Fibroblast of mammary gland (primary cell): ENCODE results near the gene NR5A2.

ENCODE experiments used
- DNase-seq: peaks from one replicate; pipeline ENCODE4 v3.0.0-alpha.2; 2010; ENCODE audit warnings: low read depth
- H3K4me3 ChIP-seq: 2 replicates; pipeline ENCODE4 v1.5.1; 2011; ENCODE audit warnings: low read depth, mild to moderate bottlenecking, low read length, moderate library complexity; ENCODE audit not compliant: control insufficient read depth
- TF ChIP-seq, protein P1 (sequence below): conservative IDR thresholded peaks from 2 replicates; pipeline ENCODE4 v1.5.1; 2011; ENCODE audit warnings: low read depth, low read length, inconsistent platforms; ENCODE audit not compliant: control insufficient read depth, insufficient read depth

Gene NR5A2

DNA sequence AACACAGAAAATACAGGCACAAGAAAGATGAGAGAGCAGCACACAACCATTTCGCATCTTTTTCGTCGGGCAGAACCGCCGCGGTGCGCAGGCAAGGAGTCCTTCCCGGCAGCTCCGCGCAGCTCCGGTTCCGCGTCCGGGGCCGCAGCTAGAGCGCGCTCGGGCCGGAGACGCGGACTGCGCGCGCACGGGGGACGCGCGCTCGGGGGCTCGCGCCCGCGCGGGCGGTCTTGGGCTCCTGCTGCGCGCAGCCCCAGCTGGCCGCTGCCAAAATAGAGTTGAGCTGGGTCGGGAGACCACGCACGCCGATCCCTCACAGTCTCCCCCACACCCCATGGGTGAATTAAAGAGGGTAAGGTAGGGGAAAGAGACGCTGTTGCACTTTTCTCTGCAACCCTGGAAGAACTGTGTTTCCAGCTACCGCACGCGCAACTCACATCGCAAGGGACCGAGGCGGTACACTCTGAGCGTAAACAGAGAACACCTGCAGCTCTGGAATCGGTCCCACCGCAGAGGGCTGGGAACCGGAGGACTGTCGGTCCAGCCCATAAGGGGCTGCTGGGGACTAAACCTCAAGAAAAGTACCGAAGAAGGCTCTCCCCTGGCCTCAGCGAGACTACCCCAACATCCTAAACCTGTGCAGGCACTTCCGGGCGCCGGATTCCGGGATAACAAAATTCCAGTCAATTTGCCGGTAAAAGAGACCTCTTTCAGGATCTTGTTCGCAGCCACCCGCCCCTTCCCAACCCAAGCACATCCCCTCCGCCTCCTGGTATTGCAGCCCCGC is 1.7 kb downstream of the NR5A2 start:
- DNase-seq, result no peak
- H3K4me3 ChIP-seq, result peak overlapping the region; percentile 19
- TF ChIP-seq, protein P1, sequence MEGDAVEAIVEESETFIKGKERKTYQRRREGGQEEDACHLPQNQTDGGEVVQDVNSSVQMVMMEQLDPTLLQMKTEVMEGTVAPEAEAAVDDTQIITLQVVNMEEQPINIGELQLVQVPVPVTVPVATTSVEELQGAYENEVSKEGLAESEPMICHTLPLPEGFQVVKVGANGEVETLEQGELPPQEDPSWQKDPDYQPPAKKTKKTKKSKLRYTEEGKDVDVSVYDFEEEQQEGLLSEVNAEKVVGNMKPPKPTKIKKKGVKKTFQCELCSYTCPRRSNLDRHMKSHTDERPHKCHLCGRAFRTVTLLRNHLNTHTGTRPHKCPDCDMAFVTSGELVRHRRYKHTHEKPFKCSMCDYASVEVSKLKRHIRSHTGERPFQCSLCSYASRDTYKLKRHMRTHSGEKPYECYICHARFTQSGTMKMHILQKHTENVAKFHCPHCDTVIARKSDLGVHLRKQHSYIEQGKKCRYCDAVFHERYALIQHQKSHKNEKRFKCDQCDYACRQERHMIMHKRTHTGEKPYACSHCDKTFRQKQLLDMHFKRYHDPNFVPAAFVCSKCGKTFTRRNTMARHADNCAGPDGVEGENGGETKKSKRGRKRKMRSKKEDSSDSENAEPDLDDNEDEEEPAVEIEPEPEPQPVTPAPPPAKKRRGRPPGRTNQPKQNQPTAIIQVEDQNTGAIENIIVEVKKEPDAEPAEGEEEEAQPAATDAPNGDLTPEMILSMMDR, result no peak

DNA sequence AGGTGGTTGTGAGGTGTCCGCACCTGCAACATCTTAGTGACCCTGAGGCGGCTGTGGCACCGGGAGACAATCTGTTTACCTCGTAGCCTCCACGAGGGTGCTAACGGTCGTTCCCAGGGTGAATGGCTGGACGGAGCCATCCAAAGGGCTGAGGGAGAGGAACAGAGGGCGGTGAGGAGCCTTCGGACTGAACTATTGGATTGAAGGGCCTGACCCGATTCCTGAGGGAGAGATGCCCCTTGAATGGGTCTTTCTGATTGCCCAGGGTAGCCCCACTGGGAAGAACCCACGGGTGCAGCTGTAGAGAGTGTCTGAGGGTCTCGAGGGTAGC is 2.3 kb downstream of the NR5A2 start:
- no peak overlapping the region for H3K4me3 ChIP-seq
- TF ChIP-seq, protein P1, result no peak
- no peak for DNase-seq

DNA sequence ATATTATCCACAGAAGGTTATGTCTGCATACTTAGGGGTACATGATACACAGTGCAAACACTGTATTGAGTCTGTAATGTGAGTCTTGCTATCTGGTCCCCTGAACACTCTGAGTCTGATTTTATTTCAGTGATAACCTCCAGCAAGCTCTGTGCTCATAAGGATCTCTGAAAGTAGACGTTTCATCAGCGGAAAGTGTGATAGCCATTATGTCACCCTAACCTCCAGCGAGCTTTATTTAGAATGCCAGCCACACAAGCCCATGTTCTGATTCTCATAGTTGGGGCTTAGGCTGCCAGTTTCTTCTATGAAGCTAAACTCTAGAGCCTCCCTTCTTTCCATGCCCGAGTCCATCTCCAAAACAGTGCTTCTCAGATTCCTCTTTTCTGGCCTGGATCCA is 3.3 kb downstream of the NR5A2 start:
- no peak for DNase-seq
- TF ChIP-seq, protein P1, result no peak
- H3K4me3 ChIP-seq, result no peak overlapping the region

GRCh38 chr1:200033511-200034261 is 6.2 kb downstream of the NR5A2 start:
- no peak overlapping the region for H3K4me3 ChIP-seq
- TF ChIP-seq, protein P1, result no peak
- DNase-seq, result no peak

DNA sequence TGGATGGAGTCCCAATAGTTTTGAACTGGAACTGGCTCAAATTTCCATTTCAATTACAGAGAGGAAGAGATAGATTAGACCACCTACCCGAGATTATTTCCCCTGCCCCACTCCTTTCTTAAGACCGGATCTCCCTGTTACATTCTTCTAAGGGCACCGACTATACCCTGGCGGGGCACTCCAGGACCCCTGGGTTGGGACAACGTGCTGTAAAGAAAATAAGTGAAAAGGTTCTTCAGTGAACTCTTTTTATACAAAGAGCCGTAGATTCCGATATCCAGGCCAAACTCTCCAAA is 6.7 kb downstream of the NR5A2 start:
- H3K4me3 ChIP-seq, result no peak overlapping the region
- no peak for DNase-seq
- TF ChIP-seq, protein P1, result no peak

GRCh38 chr1:200034761-200035396 is 7.4 kb downstream of the NR5A2 start:
- TF ChIP-seq, protein P1, result no peak
- peak; percentile 43 for DNase-seq
- H3K4me3 ChIP-seq, result peak overlapping the region; percentile 2
